HepG2 (cell line): Measurements from ENCODE around the gene CAD. TPM values are rescaled to one million over a fixed set of nuclear protein-coding genes. Genes with fewer than 3 reads are reported as not detected.

Experiments
- HDAC1 ChIP-seq: sonication (generic); formaldehyde crosslinking; IDR thresholded peaks from 2 replicates; pipeline ENCODE4 v1.5.1; 2020; ENCODE audit warnings: mild to moderate bottlenecking, missing genetic modification reagents
- KAT2B ChIP-seq: fragments of 150-350 bp; IDR thresholded peaks from 2 replicates; pipeline ENCODE4 v1.6.1; 2014; ENCODE audit warnings: low read depth, low read length, borderline replicate concordance
- NR1H2 ChIP-seq: sonication (generic); formaldehyde crosslinking; IDR thresholded peaks from 2 replicates; pipeline ENCODE4 v1.8.1; 2022; ENCODE audit warnings: low read depth, missing genetic modification reagents, borderline replicate concordance
- polyA plus RNA-seq, 8 experiments: library from polyadenylated mRNA; depleted of rRNA in 3 of 8; stranded (reverse) in 7 of 8; unstranded in 1 of 8; fragments of >200 nt; fragmentation: Illumina TruSeq in 4 of 8; extraction: Trizol in 4 of 8; gene quantifications; 2 replicates each; pipeline versions ENCODE4 v1.2.1 to v1.2.3, GENCODE V29; 2011 to 2016; ENCODE audit warnings: low read depth in 4 of 8, missing spikeins in 1 of 8, mixed read lengths in 1 of 8; ENCODE audit not compliant: insufficient read depth in 1 of 8
- total RNA-seq, 5 experiments: library from RNA; depleted of rRNA; stranded (reverse); fragments of >200 nt; fragmentation: Illumina TruSeq; extraction: Trizol; gene quantifications; 2 replicates each; pipeline ENCODE4 v1.2.3, GENCODE V29; 2016; ENCODE audit warnings: low read depth in 1 of 5
- TF ChIP-seq, protein P1 (sequence below): sonication (generic); formaldehyde crosslinking; IDR thresholded peaks from 2 replicates; pipeline ENCODE4 v1.5.1; 2020; ENCODE audit warnings: missing genetic modification reagents, mild to moderate bottlenecking, borderline replicate concordance
- TF ChIP-seq, protein P2 (sequence below), 2 experiments: sonication (generic) in 1 of 2; formaldehyde crosslinking in 1 of 2; IDR thresholded peaks; 2 replicates each; pipeline versions ENCODE4 v1.4.0 to v1.6.1; 2016 to 2020; ENCODE audit warnings: borderline replicate concordance in 1 of 2, low read depth in 1 of 2, mild to moderate bottlenecking in 1 of 2, missing genetic modification reagents in 1 of 2

Gene CAD
- total and polyA plus RNA-seq, 2 of the 13 experiments (the other 11 are each of a cell fraction or from before 2014, with no cell fraction given): 21.7 to 37.0 TPM

DNA sequence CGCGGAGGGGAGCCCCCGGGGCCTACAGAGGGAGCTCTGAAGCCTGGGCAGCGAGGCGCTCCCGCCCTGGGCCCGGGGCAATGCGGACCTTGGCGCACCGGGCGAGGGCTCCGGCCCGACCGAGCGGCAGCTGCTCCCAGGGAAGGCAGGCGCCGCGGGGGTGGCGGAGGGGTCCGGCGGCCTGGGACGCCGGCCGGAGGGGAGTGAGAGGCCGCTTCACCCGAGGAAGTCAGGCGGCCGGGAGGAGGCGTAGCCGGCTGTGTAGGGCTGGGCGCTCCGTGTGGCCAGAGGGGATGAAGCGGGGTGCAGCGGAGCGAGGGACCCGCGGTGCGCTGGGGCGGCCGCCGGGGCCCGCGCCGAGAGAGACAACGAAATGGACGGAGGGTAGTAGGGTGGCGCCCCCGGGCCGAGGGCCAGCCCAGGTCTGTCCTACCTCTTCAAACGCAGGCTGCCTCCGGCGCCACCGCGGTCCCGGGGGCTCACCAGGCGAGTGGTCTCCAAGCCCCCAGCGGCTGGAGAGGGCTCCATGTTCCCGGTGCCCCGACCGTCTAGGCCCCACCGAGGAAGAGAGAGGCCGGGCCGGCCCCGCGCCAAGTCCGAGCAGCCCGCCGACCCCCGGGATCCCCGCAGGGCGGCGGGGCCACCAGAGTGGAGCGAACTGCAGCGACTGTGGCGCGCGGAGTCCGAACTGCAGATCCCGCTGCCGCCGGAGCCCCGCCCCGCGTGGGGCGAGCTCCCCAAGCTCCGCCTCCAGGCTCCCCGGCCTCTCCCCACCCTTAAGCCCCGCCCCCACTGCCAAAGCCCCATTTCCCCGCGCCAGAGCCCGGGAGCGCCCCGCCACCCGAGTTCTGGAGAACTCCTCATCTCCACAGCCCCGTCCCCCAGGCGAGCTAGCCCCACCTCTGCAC is 45.5 kb downstream of the CAD start, which contains the start of gene SLC30A3 (continued):
- TF ChIP-seq HDAC1: 0 out of 2 replicates have a peak, but pooled peaks have one; percentile 24
- TF ChIP-seq KAT2B: no peak
- TF ChIP-seq, protein P1, sequence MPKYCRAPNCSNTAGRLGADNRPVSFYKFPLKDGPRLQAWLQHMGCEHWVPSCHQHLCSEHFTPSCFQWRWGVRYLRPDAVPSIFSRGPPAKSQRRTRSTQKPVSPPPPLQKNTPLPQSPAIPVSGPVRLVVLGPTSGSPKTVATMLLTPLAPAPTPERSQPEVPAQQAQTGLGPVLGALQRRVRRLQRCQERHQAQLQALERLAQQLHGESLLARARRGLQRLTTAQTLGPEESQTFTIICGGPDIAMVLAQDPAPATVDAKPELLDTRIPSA (CRISPR knock-in tag): no peak
- TF ChIP-seq, protein P2, sequence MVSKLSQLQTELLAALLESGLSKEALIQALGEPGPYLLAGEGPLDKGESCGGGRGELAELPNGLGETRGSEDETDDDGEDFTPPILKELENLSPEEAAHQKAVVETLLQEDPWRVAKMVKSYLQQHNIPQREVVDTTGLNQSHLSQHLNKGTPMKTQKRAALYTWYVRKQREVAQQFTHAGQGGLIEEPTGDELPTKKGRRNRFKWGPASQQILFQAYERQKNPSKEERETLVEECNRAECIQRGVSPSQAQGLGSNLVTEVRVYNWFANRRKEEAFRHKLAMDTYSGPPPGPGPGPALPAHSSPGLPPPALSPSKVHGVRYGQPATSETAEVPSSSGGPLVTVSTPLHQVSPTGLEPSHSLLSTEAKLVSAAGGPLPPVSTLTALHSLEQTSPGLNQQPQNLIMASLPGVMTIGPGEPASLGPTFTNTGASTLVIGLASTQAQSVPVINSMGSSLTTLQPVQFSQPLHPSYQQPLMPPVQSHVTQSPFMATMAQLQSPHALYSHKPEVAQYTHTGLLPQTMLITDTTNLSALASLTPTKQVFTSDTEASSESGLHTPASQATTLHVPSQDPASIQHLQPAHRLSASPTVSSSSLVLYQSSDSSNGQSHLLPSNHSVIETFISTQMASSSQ (IDR thresholded peaks at IDR 0.05; ENCODE audit: low read depth): no peak
- TF ChIP-seq, protein P2 (CRISPR knock-in tag; IDR thresholded peaks at IDR 0.05; ENCODE audit: borderline replicate concordance): no peak
- no peak for TF ChIP-seq NR1H2
